Subcutaneous adipose tissue (tissue), 4 donors: ENCODE data around the gene GPR146. TPM values are rescaled to one million over a fixed set of nuclear protein-coding genes. Genes with fewer than 3 reads are reported as not detected.

Experiments
- CTCF ChIP-seq: fragments of 450-650 bp; IDR thresholded peaks from one replicate; pipeline ENCODE4 v1.5.1; 2016; ENCODE audit warnings: low read depth, mild to moderate bottlenecking, control low read depth, antibody characterized with exemption, moderate library complexity
- total RNA-seq, 4 donors: library from RNA; depleted of rRNA; stranded (reverse); fragments of >200 nt; gene quantifications; one replicate each; pipeline ENCODE4 v1.1.0, GENCODE V29; 2016

Gene GPR146
- total RNA-seq, 4 donors from 2014 or later, result 44.0 to 145 (median 61.4) TPM

GRCh38 chr7:1085910-1086421, 41.6 kb downstream of the GPR146 start:
- no peak for TF ChIP-seq CTCF

DNA sequence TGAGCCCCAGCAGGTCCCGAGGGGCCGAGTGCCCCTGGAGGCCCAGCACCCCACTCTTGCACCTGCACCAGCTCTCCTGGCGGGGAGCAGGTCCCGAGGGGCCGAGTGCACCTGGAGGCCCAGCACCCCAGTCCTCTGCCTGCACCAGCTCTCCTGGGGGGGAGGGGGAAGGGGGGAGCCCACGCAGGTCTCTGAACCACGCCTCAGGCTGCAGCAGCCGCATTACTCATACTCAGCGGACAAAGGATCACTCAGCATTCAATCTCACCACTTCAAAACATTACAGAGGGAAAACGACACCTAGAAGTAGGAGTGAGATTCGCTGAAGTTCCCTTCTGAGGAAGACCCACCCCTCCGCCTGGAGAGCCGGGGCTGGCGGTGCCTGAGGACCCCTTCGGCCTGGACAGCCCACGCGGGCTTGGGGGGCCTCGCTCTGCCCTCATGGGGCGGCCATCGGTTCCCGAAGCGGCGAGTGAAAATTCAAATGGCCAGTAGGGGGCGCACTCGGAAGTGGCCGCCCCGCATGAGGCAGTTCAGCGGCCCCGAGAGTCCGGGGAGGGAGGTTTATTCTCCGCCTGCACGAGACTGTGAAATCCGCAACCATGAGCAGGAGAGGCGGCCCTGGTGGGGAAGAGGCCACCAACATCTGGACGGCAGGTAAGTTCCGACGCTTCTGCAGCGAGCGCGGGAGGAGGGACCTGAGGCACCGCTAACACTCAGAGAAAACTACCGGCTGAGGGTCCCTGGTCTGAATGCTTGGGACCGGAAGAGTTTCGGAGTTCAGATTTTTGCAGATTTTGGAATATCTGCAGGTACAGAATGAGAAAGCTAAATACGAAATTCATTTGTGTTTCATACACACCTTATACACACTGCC, 42.5 kb downstream of the GPR146 start:
- TF ChIP-seq CTCF, result no peak

GRCh38 chr7:1087465-1087814, 43.1 kb downstream of the GPR146 start:
- TF ChIP-seq CTCF, result no peak

DNA sequence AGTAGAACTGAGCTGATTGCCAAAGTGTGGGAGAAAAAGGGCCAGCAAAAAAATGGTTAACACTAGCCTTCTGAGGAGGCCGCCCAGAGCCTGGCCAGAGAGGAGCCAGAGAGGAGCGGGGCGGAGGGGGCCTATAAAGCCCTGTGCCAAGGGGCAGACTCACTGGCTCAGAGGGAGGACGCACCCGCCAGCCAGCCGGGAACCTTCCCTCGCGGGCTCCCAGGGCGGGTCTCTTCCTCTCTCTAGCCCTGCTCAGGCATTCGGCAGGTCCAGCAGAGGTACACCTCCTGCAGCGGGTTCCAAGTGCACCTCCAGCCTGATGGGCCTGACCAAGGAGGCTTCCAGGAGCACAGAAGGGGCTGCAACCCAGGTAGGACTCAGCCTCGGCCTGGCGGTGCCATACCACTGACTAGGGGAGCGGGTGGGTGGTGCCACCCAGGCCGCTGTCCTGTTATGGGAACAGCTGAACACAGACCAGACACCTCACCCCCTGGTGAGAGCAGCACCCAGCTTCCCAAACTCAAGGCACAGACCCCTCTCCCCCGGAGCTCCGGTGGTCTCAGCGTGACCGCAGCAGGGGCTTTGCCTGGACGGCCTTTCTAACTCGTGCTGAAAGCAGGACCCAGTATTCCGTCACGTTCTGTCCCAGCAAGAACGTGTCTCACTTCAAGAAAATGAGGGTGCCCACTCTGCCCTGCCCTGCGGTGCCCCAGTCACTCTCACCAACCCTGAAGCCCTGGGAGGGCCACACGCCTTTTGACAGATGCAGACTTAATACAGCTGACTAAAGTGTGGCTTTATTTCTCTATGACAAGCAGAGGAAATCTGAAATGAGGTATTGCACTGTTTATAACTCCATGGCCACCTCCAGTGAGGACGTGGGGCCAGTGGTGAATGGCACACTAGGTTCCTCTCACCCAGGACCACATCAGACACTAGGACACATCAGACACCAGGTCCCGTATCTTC, 43.9 kb downstream of the GPR146 start, which contains the start of gene GPER1:
GPER1 (plus strand) TSS at position 162 of the 969 bp plus-strand sequence. CDS start 3,616 bp downstream, outside the sequence.
- no peak for TF ChIP-seq CTCF

GRCh38 chr7:1090236-1090635, 45.9 kb downstream of the GPR146 start:
- no peak for TF ChIP-seq CTCF

- TF ChIP-seq CTCF, result no peak
Observed at GRCh38 chr7:1090686-1091643, 46.6 kb downstream of the GPR146 start.
